GM12801 (cell line): ENCODE measurements around the gene PTPRK.

ENCODE experiments used
- TF ChIP-seq, protein P1 (sequence below): IDR thresholded peaks from one replicate; pipeline ENCODE4 v1.5.1; 2011; ENCODE audit warnings: control low read depth; ENCODE audit not compliant: insufficient read length; ENCODE audit errors: extremely low read depth

PTPRK gene

DNA sequence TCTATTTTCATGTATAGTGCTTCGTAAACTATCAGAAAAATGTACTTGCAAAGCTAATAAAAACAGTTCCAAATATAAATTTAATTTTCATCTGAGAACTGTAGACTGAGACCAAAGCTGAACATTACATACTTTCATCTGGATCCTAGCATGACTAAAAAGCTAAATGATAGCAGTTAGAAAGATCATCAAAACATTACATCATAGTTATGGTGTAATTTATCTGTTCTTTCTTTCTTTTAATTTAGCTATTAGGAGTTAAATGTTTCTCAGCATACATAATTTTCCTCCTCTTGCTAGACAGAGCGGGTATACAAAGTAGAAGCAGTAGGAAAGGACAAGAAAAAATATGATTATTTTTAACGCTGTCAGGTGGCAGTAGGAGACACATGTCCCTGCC lies 455.3 kb downstream of the PTPRK start:
- TF ChIP-seq, protein P1, sequence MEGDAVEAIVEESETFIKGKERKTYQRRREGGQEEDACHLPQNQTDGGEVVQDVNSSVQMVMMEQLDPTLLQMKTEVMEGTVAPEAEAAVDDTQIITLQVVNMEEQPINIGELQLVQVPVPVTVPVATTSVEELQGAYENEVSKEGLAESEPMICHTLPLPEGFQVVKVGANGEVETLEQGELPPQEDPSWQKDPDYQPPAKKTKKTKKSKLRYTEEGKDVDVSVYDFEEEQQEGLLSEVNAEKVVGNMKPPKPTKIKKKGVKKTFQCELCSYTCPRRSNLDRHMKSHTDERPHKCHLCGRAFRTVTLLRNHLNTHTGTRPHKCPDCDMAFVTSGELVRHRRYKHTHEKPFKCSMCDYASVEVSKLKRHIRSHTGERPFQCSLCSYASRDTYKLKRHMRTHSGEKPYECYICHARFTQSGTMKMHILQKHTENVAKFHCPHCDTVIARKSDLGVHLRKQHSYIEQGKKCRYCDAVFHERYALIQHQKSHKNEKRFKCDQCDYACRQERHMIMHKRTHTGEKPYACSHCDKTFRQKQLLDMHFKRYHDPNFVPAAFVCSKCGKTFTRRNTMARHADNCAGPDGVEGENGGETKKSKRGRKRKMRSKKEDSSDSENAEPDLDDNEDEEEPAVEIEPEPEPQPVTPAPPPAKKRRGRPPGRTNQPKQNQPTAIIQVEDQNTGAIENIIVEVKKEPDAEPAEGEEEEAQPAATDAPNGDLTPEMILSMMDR, result no peak

DNA sequence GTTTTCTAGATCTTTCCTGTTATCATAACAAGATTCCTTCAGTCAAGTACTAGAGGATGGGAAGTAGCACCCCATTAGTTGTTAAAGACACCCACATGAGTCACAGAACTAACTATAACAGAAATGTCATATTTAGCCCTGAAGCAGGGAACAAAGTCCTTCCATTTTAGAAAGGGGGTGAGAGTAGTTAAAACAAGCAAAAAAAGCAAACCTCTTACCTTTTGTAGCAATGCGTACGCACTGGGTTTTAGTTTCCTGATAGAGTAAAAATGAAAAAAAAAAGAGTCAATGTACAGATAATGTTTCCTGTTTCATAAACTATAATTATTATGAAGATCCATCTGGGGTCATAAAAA lies 455.9 kb downstream of the PTPRK start:
- TF ChIP-seq, protein P1, result no peak

DNA sequence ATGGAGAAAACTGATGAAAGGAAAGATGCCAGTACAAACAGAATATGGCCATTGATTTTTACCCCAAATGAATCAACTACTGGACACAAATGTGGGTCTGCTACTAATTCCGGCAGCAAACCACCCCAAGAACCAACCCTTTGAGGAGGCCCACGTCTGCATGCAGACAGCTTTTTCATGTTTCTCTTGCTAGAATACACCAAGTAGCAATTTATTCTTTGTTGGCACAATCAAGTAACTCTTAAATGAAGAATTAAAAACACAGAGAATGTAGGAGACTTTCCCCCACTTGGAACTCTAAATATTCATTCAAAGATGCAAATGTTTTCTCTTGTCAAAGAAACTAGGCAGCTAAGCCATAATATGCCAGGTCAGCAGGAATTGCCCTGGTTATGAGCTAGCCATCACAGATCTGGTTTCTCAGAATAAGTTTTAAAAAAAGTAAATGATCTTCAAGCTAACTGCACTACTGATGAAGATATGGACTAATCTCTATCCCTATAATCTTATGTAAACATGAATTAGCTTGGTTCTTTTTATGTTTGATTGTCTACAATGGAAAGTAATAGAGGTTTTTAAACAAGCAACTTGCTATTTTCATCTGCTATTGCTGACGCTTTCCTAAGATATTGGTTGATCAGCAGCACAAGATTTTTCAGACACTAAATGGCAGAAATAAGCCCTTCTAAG lies 456.4 kb downstream of the PTPRK start:
- TF ChIP-seq, protein P1, result no peak

DNA sequence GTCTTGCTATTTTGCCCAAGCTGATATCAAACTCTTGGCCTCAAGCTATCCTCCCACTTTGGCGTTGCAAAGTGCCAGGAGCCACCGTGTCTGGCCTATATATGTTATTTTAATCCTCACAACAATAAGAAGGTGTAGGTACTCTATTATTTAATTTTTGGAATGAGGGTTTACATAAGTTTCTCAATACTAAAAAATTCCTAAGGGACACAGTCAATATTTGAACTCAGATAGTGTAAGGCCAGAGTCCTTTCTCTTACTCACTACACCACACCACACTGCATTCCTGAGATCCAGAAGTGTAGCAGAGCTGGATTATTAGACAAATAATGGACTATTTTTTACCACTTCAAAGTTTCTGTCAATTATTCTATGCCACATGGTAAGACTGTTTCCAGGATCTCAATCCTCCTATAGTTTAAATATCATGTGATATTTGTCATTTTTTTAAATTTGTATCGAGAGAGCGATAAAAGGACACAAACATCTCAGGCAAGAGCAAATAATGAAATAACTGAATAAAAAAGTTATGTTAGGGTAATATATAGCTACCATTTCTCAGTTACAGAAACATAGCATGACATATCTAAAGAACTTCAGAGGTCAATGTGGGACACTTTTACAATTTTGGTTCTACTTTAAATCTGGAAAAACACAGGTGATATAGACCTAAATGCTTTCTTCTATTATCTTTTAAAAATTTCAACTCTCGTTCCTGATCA lies 457.4 kb downstream of the PTPRK start:
- TF ChIP-seq, protein P1, result no peak

DNA sequence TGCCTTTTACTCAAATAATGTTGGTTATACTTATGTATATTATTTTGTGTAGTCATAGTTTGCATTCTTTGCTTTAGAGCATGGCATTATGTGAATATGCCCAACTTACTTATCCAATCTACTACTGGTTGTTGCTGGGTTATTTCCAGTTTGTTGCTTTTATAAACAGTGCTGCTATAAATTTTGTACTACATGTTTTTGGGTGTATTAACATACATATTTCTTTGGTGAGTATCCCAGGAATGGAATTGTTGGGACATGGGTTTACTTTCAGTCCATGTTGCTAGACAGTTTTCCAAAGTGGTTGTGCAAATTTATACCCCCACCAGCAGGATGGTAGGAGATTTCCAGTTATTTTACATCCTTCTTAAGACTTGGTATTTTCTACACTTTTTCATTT lies 462.5 kb downstream of the PTPRK start:
- TF ChIP-seq, protein P1, result no peak

DNA sequence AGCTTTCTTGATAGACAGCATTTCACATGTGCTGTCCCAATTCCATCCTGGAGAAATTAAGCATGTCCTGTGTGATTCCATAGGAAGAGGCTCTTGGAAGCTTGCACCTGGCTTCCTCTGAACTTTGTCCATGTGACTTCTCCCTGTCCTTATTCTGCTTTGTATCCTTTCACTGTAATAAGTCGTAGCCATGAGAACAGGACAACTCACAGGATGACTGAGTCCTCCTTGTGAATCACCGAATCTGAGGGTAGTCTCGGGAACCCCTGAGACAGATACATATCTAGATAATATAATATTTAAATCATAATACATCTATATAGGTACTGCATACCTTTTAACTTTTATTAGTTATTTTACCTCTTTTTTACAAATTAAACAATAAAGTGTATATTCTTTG lies 462.9 kb downstream of the PTPRK start:
- TF ChIP-seq, protein P1, result no peak

DNA sequence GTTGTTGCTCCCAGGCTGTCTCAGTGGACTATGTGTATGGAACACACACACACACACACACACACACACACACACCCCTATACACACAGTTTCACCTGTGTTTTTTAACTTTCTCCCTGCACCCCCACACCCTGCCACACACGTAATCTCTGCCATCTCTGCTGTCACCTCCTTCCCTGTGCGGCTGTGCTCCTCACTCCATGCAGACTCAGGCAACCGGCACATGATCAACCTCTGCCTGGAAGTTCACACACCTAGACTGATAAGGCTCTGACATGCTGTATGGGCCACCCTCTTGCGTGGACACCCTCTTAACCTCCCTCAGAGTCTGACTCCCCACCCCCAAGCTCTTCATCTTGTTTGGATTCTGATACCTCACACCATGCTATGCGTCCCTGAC lies 467.3 kb downstream of the PTPRK start:
- TF ChIP-seq, protein P1, result no peak
